ENCODE data around the gene PDE6B. TPM values are rescaled to one million over a fixed set of nuclear protein-coding genes. Genes with fewer than 3 reads are reported as not detected.
A peak's percentile ranks its signal among the peaks of the same experiment; 100 is the strongest.

The PDE6B gene
- total RNA-seq, 1 donor from 2014 or later: 12.2 TPM

- TF ChIP-seq CTCF (conservative IDR thresholded peaks at IDR 0.05): no peak
- no peaks in the 10 kb centered on the region for H3K36me3 Mint-ChIP-seq
Measured at GRCh38 chr4:678331-679103, 53.1 kb downstream of the PDE6B start.

GRCh38 chr4:679104-679481 lies 53.7 kb downstream of the PDE6B start:
- no peaks in the 10 kb centered on the region for H3K27me3 Mint-ChIP-seq
- DNase-seq (ENCODE audit: extremely low spot score, unreplicated experiment): no peak
- no peaks in the 10 kb centered on the region for H3K4me1 Mint-ChIP-seq (ENCODE audit: unreplicated experiment)
- no peak for TF ChIP-seq CTCF (conservative IDR thresholded peaks at IDR 0.05)
- H3K36me3 Mint-ChIP-seq: no peaks in the 10 kb centered on the region
- no peak overlapping the region for H3K27ac Mint-ChIP-seq
- no peaks in the 10 kb centered on the region for H3K9me3 Mint-ChIP-seq
- no peak overlapping the region for H3K4me3 Mint-ChIP-seq

More at GRCh38 chr4:678331-679103, 53.1 kb downstream of the PDE6B start:
- H3K4me1 Mint-ChIP-seq (ENCODE audit: unreplicated experiment): no peaks in the 10 kb centered on the region
- no peaks in the 10 kb centered on the region for H3K9me3 Mint-ChIP-seq
- no peak for DNase-seq (ENCODE audit: extremely low spot score, unreplicated experiment)
- H3K27ac Mint-ChIP-seq: no peak overlapping the region
- H3K4me3 Mint-ChIP-seq: no peak overlapping the region
- no peaks in the 10 kb centered on the region for H3K27me3 Mint-ChIP-seq

- no peaks in the 10 kb centered on the region for H3K4me1 Mint-ChIP-seq (ENCODE audit: unreplicated experiment)
- no peak for TF ChIP-seq CTCF (conservative IDR thresholded peaks at IDR 0.05)
- no peaks in the 10 kb centered on the region for H3K27me3 Mint-ChIP-seq
- no peak overlapping the region for H3K27ac Mint-ChIP-seq
- peak overlapping the region; percentile 41 for H3K4me3 Mint-ChIP-seq
- DNase-seq (ENCODE audit: extremely low spot score, unreplicated experiment): no peak
- no peaks in the 10 kb centered on the region for H3K36me3 Mint-ChIP-seq
- H3K9me3 Mint-ChIP-seq: no peaks in the 10 kb centered on the region
Measured at GRCh38 chr4:679629-680028, 54.3 kb downstream of the PDE6B start.

- Mint-ChIP-seq H3K4me3 (peak overlapping the region; percentile 64), H3K27ac (no peak overlapping the region), H3K36me3 (no peaks in the 10 kb centered on the region), H3K27me3 (no peaks in the 10 kb centered on the region), H3K9me3 (no peaks in the 10 kb centered on the region), H3K4me1 (ENCODE audit: unreplicated experiment) (no peaks in the 10 kb centered on the region)
- TF ChIP-seq CTCF (conservative IDR thresholded peaks at IDR 0.05): no peak
- no peak for DNase-seq (ENCODE audit: extremely low spot score, unreplicated experiment)
Measured at GRCh38 chr4:680091-680490, 54.7 kb downstream of the PDE6B start.

- H3K4me1 Mint-ChIP-seq (ENCODE audit: unreplicated experiment): no peaks in the 10 kb centered on the region
- H3K36me3 Mint-ChIP-seq: no peaks in the 10 kb centered on the region
- no peak for DNase-seq (ENCODE audit: extremely low spot score, unreplicated experiment)
Measured at GRCh38 chr4:680551-680927, 55.2 kb downstream of the PDE6B start.

More at GRCh38 chr4:680551-680927, 55.2 kb downstream of the PDE6B start:
- H3K27me3 Mint-ChIP-seq: no peaks in the 10 kb centered on the region
- no peaks in the 10 kb centered on the region for H3K9me3 Mint-ChIP-seq
- H3K27ac Mint-ChIP-seq: no peak overlapping the region
- H3K4me3 Mint-ChIP-seq: peak overlapping the region; percentile 64
- TF ChIP-seq CTCF (conservative IDR thresholded peaks at IDR 0.05): no peak

Measured in type B pancreatic cell (in vitro differentiated cells).